Measurements from ENCODE around the gene ZNF609. TPM values are rescaled to one million over a fixed set of nuclear protein-coding genes. Genes with fewer than 3 reads are reported as not detected.

ZNF609 gene
- polyA plus RNA-seq, 1 donor, result 24.4 TPM

DNA sequence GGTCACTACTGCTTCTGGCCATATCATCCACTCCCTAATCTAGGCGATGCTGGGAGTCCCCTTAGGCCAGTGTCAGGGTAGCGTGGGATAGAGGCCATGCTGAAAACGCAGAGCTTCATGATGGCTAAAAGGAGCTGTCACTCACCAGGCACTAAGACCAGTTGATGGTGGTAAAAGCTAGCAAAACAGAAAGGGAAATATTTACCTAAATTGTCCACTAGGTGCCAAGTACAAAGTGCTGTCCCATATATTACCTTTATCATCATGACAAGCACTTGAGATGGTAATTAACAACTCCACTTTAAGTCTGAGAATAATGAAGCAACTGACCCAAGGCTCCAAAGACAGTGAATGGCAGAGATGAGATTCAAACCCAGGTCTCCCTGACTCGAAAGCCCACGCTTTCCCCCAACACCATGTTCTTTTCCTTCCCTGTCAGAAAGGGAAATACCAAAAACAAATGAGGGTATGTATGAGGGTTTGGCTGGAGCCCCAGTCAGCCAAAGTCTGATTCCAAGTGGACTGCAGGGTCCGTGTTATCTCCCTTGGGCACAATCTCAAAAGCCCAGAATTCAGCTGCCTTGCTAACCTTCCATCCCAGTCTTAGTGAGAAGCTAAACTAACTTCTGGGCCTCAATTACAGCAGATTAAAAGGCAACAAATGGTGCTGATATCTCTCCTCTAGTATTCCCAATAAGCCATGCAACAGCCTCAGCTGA is 230.4 kb downstream of the ZNF609 start:
- H3K4me3 ChIP-seq (ENCODE audit: low read length), result no peak overlapping the region
- no CpG with 5 or more reads among the region's 6 CpGs for WGBS (ENCODE audit: insufficient coverage, low lambda C conversion rate)
- H3K27me3 ChIP-seq (ENCODE audit: control insufficient read depth, insufficient read depth, low read length), result no peaks in the 10 kb centered on the region
- H3K27ac ChIP-seq (ENCODE audit: low read length), result no peak overlapping the region
- DNase-seq, result peak in 1 of 2 donors; percentile 41
- peaks cover 8% of the 10 kb centered on the region for H3K4me1 ChIP-seq (ENCODE audit: control insufficient read depth, insufficient read depth, low read length)
- H3K9me3 ChIP-seq (ENCODE audit: control insufficient read depth, low read depth, low read length), result no peaks in the 10 kb centered on the region
- H3K36me3 ChIP-seq (ENCODE audit: control insufficient read depth, insufficient read depth, low read length), result peaks cover 73% of the 10 kb centered on the region

DNA sequence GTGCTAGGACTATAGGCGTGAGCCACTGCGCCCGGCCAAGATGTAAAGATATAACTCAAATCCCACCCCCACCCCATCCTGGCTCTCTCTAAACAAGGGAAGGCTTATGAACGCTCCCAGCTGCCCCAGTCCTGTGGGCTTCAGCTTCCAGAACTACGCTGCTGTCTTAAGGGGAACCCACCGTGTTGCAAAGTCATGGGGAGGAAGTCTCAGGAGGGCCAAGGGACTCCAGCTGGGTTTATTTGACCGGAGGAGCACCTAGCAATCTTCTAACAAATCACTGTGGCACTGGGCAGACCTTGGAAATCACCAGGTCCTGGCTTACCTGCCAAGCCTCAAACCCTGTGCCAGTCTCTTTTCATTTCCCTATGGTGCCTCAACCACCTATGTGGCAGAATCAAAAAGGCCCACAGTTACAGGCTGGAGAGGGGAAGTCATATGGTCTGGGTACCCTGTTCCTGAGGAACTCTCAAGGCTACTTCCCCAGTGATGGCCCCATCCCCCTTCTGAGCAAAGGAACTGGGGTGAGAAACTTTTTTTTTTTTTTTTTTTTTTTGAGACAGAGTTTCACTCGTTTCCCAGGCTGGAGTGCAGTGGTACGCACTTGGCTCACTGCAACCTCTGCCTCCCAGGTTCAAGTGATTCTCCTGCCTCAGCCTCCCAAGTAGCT is 231.7 kb downstream of the ZNF609 start:
- Histone ChIP-seq H3K27ac (ENCODE audit: low read length) (no peak overlapping the region), H3K27me3 (ENCODE audit: control insufficient read depth, insufficient read depth, low read length) (no peaks in the 10 kb centered on the region), H3K4me3 (ENCODE audit: low read length) (no peak overlapping the region), H3K36me3 (ENCODE audit: control insufficient read depth, insufficient read depth, low read length) (peaks cover 65% of the 10 kb centered on the region), H3K9me3 (ENCODE audit: control insufficient read depth, low read depth, low read length) (no peaks in the 10 kb centered on the region), H3K4me1 (ENCODE audit: control insufficient read depth, insufficient read depth, low read length) (peaks cover 8% of the 10 kb centered on the region)
- DNase-seq, result no peak
- no CpG with 5 or more reads among the region's 9 CpGs for WGBS (ENCODE audit: insufficient coverage, low lambda C conversion rate)

DNA sequence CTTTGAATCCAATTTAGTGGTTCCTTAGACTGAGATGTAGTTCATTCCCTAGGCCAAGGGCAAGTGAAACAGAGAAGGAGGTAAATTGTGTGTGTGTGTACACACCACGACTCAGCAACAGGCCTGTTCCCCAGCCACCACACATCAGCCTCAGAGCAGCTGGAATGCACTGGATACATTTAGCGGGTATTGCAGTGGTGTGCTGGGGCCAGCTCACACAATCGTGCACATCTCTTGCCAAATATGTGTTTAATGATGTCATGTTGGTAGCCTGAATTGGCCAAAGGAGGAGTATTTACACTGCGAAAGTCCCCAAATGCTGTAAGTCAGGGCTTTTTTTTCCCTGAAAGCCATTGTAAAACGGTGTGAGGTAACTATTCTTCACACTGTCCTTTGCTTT is 232.8 kb downstream of the ZNF609 start:
- peaks cover 8% of the 10 kb centered on the region for H3K4me1 ChIP-seq (ENCODE audit: control insufficient read depth, insufficient read depth, low read length)
- peak overlapping the region; percentile 47 for H3K27ac ChIP-seq (ENCODE audit: low read length)
- H3K36me3 ChIP-seq (ENCODE audit: control insufficient read depth, insufficient read depth, low read length), result peaks cover 54% of the 10 kb centered on the region
- H3K27me3 ChIP-seq (ENCODE audit: control insufficient read depth, insufficient read depth, low read length), result no peaks in the 10 kb centered on the region
- no peak overlapping the region for H3K4me3 ChIP-seq (ENCODE audit: low read length)
- H3K9me3 ChIP-seq (ENCODE audit: control insufficient read depth, low read depth, low read length), result no peaks in the 10 kb centered on the region
- peak; percentile 40 to 42 for DNase-seq
- WGBS (ENCODE audit: insufficient coverage, low lambda C conversion rate), result no CpG with 5 or more reads among the region's 5 CpGs

DNA sequence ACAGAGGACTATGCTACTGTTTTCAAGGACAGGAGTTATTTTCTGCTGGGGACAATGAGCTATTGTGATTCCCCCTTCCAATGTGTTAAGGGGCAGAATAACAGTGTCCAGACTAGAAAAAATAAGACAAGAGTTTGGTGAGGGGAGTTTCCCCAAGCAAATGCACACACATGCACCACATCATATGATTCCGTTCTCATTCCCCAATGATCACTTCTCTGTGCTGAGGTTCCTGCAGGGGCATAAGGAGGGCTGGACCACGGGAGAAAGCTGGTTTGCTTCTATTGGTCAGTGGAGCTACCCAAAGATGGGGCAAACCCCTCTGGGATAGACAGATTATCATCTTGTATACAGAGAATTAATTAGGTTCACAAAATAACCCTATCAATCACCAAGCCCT is 234.4 kb downstream of the ZNF609 start:
- DNase-seq, result no peak
- Histone ChIP-seq H3K36me3 (ENCODE audit: control insufficient read depth, insufficient read depth, low read length) (peaks cover 42% of the 10 kb centered on the region), H3K4me1 (ENCODE audit: control insufficient read depth, insufficient read depth, low read length) (peaks cover 15% of the 10 kb centered on the region), H3K4me3 (ENCODE audit: low read length) (no peak overlapping the region), H3K27me3 (ENCODE audit: control insufficient read depth, insufficient read depth, low read length) (no peaks in the 10 kb centered on the region), H3K9me3 (ENCODE audit: control insufficient read depth, low read depth, low read length) (no peaks in the 10 kb centered on the region), H3K27ac (ENCODE audit: low read length) (no peak overlapping the region)
- WGBS (ENCODE audit: insufficient coverage, low lambda C conversion rate), result no CpG with 5 or more reads among the region's 2 CpGs

DNA sequence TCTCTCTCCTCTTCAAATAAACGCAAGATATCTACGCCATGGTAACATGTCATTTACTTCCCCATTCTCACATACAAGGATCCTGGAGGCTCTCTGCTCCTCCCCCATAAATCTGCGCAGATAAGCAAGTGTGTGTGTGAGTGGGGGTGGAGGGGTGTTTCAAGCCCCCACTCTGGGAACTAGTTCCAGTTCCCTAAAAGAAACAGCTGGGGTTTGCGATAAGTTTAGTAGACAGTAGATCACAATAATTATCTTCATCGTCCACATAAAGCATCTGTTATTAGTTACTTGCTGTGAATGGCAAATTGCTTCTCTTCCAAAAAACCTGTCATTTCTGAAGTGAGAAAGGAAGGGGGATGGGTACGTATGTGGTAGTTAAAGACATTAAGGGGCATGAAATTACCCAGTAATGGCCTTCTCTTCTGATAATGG is 235.2 kb downstream of the ZNF609 start:
- DNase-seq, result no peak
- no peaks in the 10 kb centered on the region for H3K9me3 ChIP-seq (ENCODE audit: control insufficient read depth, low read depth, low read length)
- H3K36me3 ChIP-seq (ENCODE audit: control insufficient read depth, insufficient read depth, low read length), result peaks cover 37% of the 10 kb centered on the region
- peaks cover 19% of the 10 kb centered on the region for H3K4me1 ChIP-seq (ENCODE audit: control insufficient read depth, insufficient read depth, low read length)
- WGBS (ENCODE audit: insufficient coverage, low lambda C conversion rate), result 0% methylated on average over 1 of the region's 6 CpGs
- no peak overlapping the region for H3K27ac ChIP-seq (ENCODE audit: low read length)
- H3K27me3 ChIP-seq (ENCODE audit: control insufficient read depth, insufficient read depth, low read length), result no peaks in the 10 kb centered on the region
- H3K4me3 ChIP-seq (ENCODE audit: low read length), result no peak overlapping the region

DNA sequence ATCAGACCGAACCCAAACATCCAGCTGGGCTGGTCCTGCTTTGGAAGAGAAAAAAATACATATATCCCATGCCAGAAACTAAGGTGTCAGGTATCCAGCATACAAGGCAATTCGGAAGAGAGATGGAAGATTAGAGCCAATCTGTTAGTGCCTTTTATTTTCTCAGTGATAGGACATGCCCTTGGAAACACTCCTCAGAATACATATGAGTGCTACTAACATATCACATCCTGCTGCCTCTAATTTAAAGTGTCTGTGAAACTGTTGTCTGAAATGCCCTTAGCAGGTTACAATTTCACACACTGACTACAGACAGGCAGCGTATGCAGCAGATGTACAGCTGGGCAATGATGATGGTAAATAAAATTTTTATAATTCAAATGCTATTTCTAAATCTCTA is 236.1 kb downstream of the ZNF609 start:
- no peak for DNase-seq
- Histone ChIP-seq H3K27me3 (ENCODE audit: control insufficient read depth, insufficient read depth, low read length) (no peaks in the 10 kb centered on the region), H3K4me3 (ENCODE audit: low read length) (no peak overlapping the region), H3K9me3 (ENCODE audit: control insufficient read depth, low read depth, low read length) (no peaks in the 10 kb centered on the region), H3K36me3 (ENCODE audit: control insufficient read depth, insufficient read depth, low read length) (peaks cover 30% of the 10 kb centered on the region), H3K4me1 (ENCODE audit: control insufficient read depth, insufficient read depth, low read length) (peaks cover 25% of the 10 kb centered on the region), H3K27ac (ENCODE audit: low read length) (no peak overlapping the region)
- WGBS (ENCODE audit: insufficient coverage, low lambda C conversion rate), result no CpG with 5 or more reads among the region's 3 CpGs

DNA sequence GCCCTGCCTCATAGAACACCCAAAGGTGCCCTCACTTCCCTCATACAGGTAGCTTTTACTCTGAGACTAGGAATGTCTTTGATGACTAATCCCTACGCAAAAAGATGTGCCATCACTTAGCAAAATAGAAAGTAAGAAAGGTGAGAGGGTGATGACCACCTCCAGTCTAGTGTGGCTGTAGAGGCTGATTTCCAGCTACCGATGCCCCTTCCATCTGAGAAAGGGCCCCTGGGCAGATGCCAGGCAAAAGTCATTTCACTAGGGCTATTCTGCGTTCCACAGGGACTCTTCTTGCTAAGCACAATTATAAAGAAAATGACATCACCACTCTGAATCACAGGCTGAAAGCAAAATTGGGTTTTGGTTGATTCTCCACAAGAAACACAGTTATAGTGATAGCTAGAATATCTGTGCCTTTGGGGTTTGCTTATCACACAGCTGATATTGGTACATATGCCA is 237.6 kb downstream of the ZNF609 start:
- no peak for DNase-seq
- WGBS (ENCODE audit: insufficient coverage, low lambda C conversion rate), result no CpG with 5 or more reads among the region's 3 CpGs
- H3K4me3 ChIP-seq (ENCODE audit: low read length), result no peak overlapping the region
- H3K36me3 ChIP-seq (ENCODE audit: control insufficient read depth, insufficient read depth, low read length), result peaks cover 20% of the 10 kb centered on the region
- no peaks in the 10 kb centered on the region for H3K9me3 ChIP-seq (ENCODE audit: control insufficient read depth, low read depth, low read length)
- no peaks in the 10 kb centered on the region for H3K27me3 ChIP-seq (ENCODE audit: control insufficient read depth, insufficient read depth, low read length)
- H3K27ac ChIP-seq (ENCODE audit: low read length), result no peak overlapping the region
- peaks cover 27% of the 10 kb centered on the region for H3K4me1 ChIP-seq (ENCODE audit: control insufficient read depth, insufficient read depth, low read length)

DNA sequence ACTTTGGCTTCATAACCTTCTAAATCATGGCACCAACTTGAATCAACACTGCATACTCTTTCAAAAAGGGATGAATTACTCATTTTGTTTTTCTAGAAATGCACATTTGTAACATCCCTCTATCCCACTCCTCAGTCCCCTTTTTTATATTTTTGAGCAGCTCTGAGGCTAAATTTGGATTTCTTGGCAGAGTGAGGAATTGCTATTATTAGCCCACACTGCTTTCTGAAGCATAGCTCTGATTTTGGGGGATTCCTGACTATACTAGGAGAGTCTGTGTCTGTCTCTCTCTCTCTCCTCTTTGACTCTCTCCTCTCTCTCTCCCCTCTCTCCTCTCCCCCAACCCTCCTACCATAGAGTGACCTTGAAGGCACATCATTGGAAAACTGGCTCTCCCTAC is 238.4 kb downstream of the ZNF609 start:
- no peaks in the 10 kb centered on the region for H3K9me3 ChIP-seq (ENCODE audit: control insufficient read depth, low read depth, low read length)
- no peak overlapping the region for H3K4me3 ChIP-seq (ENCODE audit: low read length)
- peaks cover 31% of the 10 kb centered on the region for H3K4me1 ChIP-seq (ENCODE audit: control insufficient read depth, insufficient read depth, low read length)
- H3K36me3 ChIP-seq (ENCODE audit: control insufficient read depth, insufficient read depth, low read length), result peaks cover 16% of the 10 kb centered on the region
- H3K27me3 ChIP-seq (ENCODE audit: control insufficient read depth, insufficient read depth, low read length), result no peaks in the 10 kb centered on the region
- no peak overlapping the region for H3K27ac ChIP-seq (ENCODE audit: low read length)
- DNase-seq, result no peak

DNA sequence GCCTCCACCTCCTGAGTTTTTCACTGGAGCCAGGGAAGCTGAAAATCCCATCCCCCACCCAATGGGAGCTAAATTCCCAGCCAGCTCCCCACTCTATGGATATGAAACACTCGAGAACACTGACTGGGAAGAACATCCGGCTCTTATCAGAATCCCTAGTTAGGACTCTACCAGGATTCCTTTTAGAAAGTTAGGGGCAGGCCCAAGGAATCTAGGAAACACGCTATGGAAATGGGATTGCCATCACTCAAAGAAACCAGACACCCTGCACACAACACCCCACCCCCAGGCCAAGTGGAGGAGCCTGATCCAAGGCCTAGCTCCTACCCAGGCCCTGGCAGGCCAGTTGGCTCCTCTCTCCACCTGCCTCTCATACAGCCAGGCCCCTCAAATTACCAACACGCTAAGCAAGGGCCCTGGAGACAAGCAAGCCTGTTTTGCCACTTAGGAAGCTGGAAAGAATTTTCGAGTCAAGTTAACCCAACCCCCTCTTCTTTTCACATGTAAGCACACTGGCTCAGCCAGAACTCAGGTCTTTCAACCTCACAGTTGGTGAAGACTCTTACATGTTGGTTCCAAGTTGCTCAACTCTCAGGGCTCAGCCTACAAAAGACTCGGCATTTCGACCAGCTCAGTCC is 239.5 kb downstream of the ZNF609 start:
- WGBS (ENCODE audit: insufficient coverage, low lambda C conversion rate), result no CpG with 5 or more reads among the region's 7 CpGs
- peak overlapping the region; percentile 13 for H3K4me3 ChIP-seq (ENCODE audit: low read length)
- H3K9me3 ChIP-seq (ENCODE audit: control insufficient read depth, low read depth, low read length), result no peaks in the 10 kb centered on the region
- peak overlapping the region; percentile 25 for H3K27ac ChIP-seq (ENCODE audit: low read length)
- no peaks in the 10 kb centered on the region for H3K27me3 ChIP-seq (ENCODE audit: control insufficient read depth, insufficient read depth, low read length)
- H3K4me1 ChIP-seq (ENCODE audit: control insufficient read depth, insufficient read depth, low read length), result peaks cover 32% of the 10 kb centered on the region
- DNase-seq, result peak in 1 of 2 donors; percentile 30
- peaks cover 9% of the 10 kb centered on the region for H3K36me3 ChIP-seq (ENCODE audit: control insufficient read depth, insufficient read depth, low read length)

DNA sequence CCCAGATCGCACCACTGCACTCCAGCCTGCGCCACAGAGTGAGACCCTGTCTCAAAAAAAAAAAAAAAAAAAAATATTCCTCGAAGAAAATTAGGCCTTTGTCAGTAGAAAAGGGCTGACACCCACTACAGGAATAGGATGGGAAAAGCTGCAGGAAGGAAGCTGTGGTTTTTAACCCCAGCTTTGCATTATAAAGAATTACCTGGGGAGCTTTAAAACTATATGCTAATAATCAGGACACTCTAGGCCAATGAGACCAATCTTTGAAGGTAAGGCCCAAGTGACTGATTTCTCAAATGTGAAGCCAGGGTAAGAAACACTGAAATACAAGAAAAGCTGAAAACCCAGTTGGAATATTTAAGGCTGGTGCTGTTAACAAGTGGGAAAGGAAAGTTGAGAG is 240.7 kb downstream of the ZNF609 start:
- peaks cover 32% of the 10 kb centered on the region for H3K4me1 ChIP-seq (ENCODE audit: control insufficient read depth, insufficient read depth, low read length)
- H3K27ac ChIP-seq (ENCODE audit: low read length), result no peak overlapping the region
- no peaks in the 10 kb centered on the region for H3K27me3 ChIP-seq (ENCODE audit: control insufficient read depth, insufficient read depth, low read length)
- H3K36me3 ChIP-seq (ENCODE audit: control insufficient read depth, insufficient read depth, low read length), result peaks cover 4% of the 10 kb centered on the region
- peak overlapping the region; percentile 93 for H3K4me3 ChIP-seq (ENCODE audit: low read length)
- H3K9me3 ChIP-seq (ENCODE audit: control insufficient read depth, low read depth, low read length), result no peaks in the 10 kb centered on the region
- WGBS (ENCODE audit: insufficient coverage, low lambda C conversion rate), result 0% methylated on average over 1 of the region's 3 CpGs
- DNase-seq, result no peak

Measured in large intestine (tissue), 3 donors.